Stimulated activated CD8-positive, alpha-beta memory T cell treated with anti-CD3 and anti-CD28 coated beads, Interleukin-12 subunit alpha, Interleukin-12 subunit beta, amount 100 ng/mL, for 4 hours (primary cell): ENCODE data around the gene PTPRM.

Source experiments
- DNase-seq: peaks from one replicate; pipeline ENCODE4 v3.0.0-alpha.2; 2020; ENCODE audit warnings: low read depth

PTPRM gene

GRCh38 chr18:7600036-7600435, 32.9 kb downstream of the PTPRM start:
- no peak for DNase-seq

GRCh38 chr18:7600528-7601245, 33.6 kb downstream of the PTPRM start:
- DNase-seq, result no peak

- DNase-seq, result no peak
Observed at GRCh38 chr18:7601246-7601615, 34.1 kb downstream of the PTPRM start.

- no peak for DNase-seq
Observed at GRCh38 chr18:7601936-7602335, 34.8 kb downstream of the PTPRM start.

- no peak for DNase-seq
Observed at GRCh38 chr18:7603259-7604000, 36.3 kb downstream of the PTPRM start.

GRCh38 chr18:7604361-7604760, 37.2 kb downstream of the PTPRM start:
- no peak for DNase-seq

- no peak for DNase-seq
Observed at GRCh38 chr18:7605705-7606104, 38.6 kb downstream of the PTPRM start.

- DNase-seq, result no peak
Observed at GRCh38 chr18:7607540-7608173, 40.5 kb downstream of the PTPRM start.

GRCh38 chr18:7608174-7608550, 41.0 kb downstream of the PTPRM start:
- DNase-seq, result no peak

GRCh38 chr18:7608781-7609201, 41.7 kb downstream of the PTPRM start:
- no peak for DNase-seq

- DNase-seq, result no peak
Observed at GRCh38 chr18:7609617-7610016, 42.5 kb downstream of the PTPRM start.

- DNase-seq, result no peak
Observed at GRCh38 chr18:7614042-7614441, 46.9 kb downstream of the PTPRM start.

- DNase-seq, result no peak
Observed at GRCh38 chr18:7615840-7616239, 48.7 kb downstream of the PTPRM start.

- no peak for DNase-seq
Observed at GRCh38 chr18:7616661-7617060, 49.5 kb downstream of the PTPRM start.

- DNase-seq, result no peak
Observed at GRCh38 chr18:7617738-7618422, 50.8 kb downstream of the PTPRM start.

GRCh38 chr18:7618891-7619442, 51.9 kb downstream of the PTPRM start:
- DNase-seq, result no peak

GRCh38 chr18:7619676-7620075, 52.6 kb downstream of the PTPRM start:
- no peak for DNase-seq

- no peak for DNase-seq
Observed at GRCh38 chr18:7622721-7623120, 55.6 kb downstream of the PTPRM start.

GRCh38 chr18:7623681-7624080, 56.6 kb downstream of the PTPRM start:
- no peak for DNase-seq

GRCh38 chr18:7624697-7625096, 57.6 kb downstream of the PTPRM start:
- DNase-seq, result no peak

GRCh38 chr18:7626175-7626921, 59.2 kb downstream of the PTPRM start:
- DNase-seq, result no peak
